GM21515 (cell line): ENCODE data around the gene GOLGA6A.

Experiments used
- ATAC-seq: cut with Tn5 transposase; IDR thresholded peaks from one replicate; pipeline ENCODE4 v1.9.1; 2021; ENCODE audit not compliant: unreplicated experiment

GOLGA6A gene

DNA sequence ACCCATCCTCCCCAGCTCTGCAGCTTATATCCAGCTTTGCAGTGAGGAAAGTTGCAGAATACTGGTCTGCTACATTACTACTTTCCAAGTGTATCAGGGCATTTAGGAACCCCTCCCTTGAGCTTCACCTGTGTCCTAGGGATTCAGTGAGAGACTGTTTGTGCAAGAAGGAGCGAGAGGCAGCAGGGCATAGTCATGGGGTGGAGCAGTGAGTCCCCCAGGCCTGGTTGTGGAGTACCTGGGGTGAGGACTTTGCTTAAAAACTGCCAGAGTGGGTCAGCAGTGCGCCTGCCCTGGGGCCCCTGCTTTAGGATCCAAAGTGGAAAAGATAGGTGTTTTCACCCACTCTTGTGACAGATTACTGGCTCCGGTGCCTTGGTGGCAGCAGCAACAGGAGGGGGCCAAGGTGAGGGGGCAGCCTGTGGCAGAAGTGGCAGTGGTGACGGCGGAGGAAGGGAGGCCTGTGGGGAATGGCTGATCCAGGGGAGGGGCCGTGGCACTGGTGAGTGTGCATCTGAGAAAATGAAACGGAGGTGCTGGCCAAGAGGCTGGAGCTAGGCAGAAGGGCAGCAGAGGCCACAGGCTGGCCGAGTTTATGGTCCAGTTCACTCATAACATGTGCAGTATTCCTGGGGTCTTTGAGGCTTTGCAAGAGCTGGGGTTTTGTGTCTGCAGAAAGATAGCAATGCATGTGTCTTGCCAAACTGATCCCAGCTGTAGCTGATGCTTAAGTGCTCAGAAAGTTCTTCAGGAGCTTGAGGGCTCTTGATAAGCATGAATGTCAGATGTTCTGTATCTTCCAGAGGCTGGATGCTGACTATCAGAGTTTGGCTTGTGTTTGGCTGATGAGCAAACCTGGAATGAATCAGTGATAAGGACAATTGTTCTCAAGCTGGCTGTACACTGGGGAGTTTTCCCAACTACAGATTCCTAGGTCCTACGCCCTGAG, 43.4 kb downstream of the GOLGA6A start:
- ATAC-seq = no peak

GRCh38 chr15:74037171-74038117, 44.9 kb downstream of the GOLGA6A start:
- no peak for ATAC-seq

GRCh38 chr15:74036271-74037170, 45.8 kb downstream of the GOLGA6A start:
- ATAC-seq = no peak

- ATAC-seq = no peak
Observed at GRCh38 chr15:74035121-74036017, 47.0 kb downstream of the GOLGA6A start.

DNA sequence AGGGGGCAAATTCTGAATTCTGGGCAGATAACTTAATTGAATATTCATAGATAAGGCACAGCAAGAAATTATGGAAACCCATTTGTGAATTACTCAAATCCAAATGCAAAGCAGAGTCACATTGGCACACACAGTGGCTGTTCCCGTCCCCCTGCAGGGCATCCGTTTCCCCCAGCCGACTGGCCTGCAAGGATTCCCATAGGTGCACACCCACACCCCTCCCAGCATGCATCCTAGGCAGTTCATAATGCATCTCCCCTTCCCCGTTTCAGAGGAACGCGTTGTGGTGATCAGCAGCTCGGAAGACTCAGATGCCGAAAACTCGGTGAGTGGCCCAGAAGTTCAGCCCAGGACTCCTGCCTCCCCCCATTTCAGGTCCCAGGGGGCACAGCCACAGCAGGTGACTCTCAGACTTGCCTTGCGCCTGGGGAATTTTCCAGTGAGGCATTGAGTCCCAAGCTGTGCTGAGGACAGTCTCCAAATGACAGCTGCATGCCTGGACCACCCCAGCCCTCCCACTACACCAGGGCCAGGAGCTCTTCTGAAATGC, 48.1 kb downstream of the GOLGA6A start:
- no peak for ATAC-seq

DNA sequence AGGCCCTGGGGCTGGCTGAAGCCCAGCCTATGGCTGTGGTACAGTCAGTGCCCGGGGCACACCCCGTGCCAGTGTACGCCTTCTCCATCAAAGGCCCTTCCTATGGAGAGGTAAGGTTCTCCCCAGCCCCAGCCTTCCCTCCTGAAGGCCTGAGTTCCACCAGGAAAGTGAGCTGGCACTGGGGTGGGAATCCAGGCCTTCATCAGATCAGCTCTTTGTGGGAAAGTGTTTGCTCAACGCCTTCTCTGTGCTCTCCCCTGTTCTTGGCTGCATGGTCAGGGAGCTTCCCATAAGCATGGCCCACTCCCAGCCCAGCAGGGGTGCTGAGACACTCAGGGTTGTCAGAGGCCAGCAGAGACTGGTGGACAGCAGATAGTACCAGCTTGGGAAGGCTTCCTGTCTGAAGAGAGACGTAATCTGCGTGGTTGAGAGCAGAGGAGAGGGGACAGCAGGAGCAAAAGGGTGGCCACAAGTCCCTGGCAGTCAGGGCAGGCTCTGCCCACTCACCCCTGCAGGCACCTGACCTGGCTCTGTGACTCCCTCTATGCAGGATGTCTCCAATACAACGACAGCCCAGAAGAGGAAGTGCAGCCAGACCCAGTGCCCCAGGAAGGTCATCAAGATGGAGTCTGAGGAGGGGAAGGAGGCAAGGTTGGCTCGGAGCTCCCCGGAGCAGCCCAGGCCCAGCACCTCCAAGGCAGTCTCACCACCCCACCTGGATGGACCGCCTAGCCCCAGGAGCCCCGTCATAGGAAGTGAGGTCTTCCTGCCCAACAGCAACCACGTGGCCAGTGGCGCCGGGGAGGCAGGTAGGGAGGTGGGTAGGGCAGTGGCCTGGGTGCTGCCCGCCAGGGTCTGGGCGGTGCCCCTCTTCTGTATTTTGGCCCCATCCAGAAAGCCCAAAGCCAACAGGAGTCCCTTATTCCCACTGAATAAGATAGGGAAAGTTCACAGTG, 49.5 kb downstream of the GOLGA6A start:
- no peak for ATAC-seq

DNA sequence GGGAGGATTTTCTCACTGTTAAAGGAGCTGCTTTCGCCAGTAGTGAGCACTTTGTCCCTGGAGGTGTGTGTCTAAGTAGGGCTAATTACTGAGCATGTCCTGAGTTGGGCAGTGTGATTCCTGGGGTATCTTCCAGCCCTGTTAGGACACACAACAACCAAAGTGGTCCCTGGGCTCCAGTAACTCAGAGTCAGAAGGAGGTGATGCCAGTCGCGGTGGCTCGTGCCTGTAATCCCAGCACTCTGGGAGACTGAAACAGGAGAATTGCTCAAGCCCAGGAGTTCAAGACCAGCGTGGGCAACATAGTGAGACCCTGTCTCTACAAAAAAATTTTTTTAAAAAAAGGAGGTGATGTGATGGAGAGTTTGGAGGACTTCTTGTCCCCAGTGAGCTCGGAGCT, 50.3 kb downstream of the GOLGA6A start:
- ATAC-seq = no peak

DNA sequence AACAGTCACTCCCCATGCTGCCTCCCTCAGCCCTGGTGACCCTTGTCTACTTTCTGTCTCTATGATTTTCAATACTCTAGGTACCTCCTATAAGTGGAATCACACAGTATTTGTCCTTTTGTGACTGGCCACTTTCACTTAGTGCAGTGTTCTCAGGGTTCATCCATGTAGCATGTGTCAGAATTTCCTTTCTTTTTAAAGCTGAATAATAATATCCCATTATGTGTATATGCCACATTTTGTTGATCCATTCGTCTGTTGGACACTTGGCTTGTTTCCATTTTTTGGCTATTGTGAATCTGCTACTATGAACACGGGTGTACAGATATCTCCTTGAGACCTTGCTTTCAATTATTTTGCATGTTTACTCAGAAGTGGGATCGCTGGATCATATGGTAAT, 53.7 kb downstream of the GOLGA6A start:
- ATAC-seq = no peak

- ATAC-seq = no peak
Observed at GRCh38 chr15:74027688-74028087, 54.7 kb downstream of the GOLGA6A start.

DNA sequence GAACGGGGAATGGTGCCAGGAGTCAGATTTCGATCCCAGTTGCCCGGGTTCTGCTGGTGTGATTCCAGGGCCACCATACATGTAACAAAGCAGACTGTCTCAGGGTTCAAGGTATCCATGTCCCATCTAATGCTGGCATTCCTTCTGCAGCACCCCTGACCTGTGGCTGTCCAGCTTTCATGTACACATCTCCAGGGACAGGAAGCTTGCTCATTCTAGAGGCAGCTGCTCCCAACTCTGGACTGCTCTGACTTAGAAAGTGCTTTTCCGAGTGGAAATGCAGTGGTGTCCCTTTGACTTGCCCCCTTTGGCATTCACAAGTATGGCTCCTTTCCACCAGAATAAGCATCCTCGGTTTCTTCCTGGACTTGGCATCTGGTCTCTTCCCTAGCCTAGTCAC, 56.9 kb downstream of the GOLGA6A start:
- no peak for ATAC-seq

GRCh38 chr15:74024687-74025086, 57.7 kb downstream of the GOLGA6A start:
- no peak for ATAC-seq

- no peak for ATAC-seq
Observed at GRCh38 chr15:74022706-74023470, 59.5 kb downstream of the GOLGA6A start.
